GM18517 (cell line): ENCODE measurements around the gene PELI3.

ENCODE experiments used
- ATAC-seq: cut with Tn5 transposase; IDR thresholded peaks from one replicate; pipeline ENCODE4 v1.9.1; 2021; ENCODE audit warnings: mild to moderate bottlenecking, moderate library complexity; ENCODE audit not compliant: unreplicated experiment

Gene PELI3

DNA sequence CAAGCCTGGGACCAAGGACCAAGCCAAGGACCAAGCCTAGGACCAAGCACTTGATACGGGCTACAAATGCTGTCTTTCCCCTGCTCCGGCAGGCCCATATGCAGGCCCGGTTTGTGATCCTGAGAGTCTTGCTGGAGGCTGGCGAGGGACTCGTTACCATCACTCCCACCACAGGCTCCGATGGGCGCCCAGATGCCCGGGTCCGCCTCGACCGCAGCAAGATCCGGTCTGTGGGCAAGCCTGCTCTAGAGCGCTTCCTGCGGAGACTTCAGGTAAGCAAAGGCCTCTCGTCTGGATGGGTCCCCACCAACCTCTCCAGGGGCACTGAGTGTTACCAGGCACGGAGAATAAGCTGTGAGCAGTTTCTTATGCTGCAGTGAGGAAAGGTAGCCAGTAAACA is 30.5 kb downstream of the PELI3 start:
- no peak for ATAC-seq

DNA sequence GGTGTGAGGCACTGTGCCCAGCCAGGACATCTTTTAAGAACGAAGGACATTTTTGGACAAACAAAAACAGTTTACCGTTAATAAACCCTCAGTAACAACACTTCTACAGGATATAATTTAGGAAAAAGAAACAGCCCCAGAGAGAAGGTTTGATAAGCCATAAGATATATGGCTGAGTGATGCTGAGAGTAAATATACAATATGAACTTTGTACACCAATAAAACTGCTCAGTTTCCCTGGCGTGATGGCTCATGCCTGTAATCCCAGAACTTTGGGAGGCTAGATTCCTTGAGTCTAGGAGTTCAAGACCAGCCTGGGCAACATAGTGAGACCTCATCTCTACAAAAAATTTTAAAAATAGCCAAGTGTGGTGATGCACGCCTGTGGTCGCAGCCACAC is 31.8 kb downstream of the PELI3 start:
- no peak for ATAC-seq

DNA sequence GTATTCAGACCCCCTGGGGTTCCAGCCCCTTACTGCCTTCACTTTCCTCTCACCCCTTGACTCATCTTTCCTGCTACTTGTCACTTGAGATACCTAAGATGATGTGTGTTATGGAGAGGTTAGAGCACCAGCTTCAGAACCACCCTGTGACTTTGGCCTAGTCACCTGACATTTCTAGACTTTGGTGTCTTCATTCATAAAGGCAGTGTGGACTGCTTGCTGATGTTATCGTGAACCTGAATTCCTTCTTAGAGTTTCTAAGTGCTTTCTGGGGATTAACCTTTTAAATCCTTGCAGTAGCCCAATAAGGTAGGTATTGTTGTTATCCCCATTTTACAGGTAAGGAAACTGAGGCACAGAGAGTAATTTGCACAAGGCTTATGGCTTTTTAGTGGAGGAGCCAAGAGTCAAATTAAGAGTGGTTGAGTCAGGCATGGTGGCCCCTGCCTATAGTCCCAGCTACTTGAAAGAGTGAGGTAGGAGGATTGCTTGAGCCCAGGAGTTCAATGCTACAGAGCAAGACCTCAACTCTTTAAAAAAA is 38.6 kb downstream of the PELI3 start:
- no peak for ATAC-seq

DNA sequence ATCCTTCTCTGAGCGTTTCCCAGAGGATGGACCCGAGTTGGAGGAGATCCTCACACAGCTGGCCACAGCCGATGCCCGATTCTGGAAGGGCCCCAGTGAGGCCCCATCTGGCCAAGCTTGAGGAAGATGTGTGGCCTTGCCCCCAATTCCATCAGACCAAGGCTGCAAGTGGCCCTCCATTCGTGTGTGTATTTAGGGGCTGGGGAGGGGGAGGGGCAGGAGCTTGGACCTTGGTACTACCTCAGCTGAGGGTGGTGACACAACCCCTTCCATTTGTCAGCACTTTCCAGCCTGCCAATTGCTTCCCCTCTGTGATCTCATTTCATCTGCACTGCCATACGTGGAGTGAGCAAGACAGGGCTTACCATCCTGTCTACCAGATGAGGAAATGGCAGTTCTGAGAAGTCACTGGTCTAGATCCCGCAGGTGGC is 42.4 kb downstream of the PELI3 start:
- ATAC-seq = no peak

DNA sequence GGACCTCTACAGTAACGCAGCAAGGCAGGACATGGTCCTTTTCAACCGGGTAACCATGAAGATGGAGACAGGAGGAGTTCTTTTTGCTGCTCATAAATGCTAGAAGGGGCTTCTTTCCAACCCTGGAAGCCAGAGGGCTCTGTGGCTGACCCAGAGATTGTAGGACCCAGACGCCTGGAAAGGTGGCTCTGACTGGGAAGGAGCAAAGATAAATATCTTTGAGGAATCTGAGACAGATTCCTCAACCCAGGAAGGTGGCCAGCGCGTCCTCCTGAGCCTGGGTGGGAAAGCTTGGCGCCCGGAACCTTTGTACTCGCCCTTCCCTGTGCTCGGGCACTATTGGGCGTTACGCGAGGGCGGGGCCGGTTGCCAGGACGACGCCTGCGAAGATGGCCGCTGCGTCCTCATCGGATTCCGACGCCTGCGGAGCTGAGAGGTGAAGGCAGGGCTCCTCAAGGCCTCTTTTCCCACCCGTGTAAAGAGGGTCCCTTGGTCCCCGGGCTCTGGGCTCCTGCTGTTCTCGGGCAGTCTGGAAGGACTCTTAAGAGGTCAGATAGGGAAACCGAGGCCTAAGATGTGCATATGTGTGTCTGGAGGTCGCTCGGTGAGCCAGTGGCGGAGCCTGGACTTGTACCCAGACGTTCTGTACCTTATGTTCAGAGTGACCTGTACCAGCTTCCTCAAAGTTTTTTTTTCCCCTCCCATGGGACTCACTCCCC is 43.7 kb downstream of the PELI3 start, which contains the start of gene BBS1:
Gene BBS1, plus strand, starts transcription at position 365 of the 719 bp plus-strand sequence. Its CDS starts 25 bp downstream, at position 390.
- peak; percentile 64 for ATAC-seq

DNA sequence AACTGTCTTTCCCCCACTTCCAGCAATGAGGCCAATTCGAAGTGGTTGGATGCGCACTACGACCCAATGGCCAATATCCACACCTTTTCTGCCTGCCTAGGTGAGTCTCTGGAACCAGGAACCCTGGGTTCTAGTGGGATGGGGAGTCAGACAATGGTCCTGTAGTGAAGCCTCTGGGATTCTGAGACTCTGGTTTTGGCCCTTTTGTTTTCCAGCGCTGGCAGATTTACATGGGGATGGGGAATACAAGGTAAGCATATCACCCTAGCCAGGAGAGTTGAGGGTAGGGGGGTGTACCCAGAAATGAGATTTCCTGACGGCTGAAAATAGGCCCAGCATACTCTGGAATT is 44.3 kb downstream of the PELI3 start:
- no peak for ATAC-seq

DNA sequence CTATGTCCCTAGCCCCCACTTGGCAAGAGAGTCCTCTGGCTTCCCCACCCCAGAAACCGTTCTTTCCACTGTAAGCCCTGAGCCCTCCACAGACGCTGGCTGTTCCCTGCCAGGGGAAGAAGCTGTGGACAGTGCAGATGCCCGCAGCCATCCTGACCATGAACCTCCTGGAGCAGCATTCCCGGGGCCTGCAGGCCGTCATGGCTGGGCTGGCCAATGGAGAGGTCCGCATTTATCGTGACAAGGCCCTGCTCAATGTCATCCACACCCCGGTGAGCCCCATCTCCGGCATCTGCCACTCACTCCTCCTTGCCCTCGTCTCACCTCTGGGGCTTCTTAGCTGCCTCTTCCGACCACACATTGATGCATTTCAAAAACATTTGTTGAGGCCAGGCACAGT is 56.9 kb downstream of the PELI3 start:
- ATAC-seq = no peak

DNA sequence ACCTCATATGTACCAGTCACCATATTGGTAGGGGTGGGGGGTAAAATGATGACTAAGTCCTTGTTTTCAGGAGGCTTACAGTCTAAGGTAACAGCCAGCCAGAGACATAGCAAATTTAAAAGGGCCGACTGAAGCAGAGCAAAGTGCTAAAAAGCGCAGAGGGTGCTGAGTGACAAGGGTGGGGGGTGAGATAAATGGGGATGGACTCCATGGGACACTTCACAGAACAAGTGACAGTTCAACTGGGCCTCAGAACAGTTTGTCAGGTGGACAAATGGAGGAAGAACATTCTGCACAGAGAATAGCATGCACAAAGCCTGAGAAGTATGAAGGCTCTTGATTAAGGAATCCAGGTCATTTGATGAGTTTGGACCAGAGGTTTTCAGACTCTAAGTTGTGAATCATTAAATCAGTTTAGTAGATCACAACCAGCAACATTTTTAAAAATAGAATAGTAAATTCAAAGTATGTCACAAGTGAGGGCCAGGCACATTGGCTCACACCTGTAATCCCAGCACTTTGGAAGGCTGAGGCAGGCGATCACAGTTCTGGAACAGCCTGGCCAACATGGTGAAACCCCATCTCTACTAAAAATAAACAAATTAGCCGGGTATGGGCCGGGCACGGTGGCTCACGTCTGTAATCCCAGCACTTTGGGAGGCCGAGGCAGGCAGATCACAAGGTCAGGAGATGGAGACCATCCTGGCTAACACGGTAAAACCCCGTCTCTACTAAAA is 57.8 kb downstream of the PELI3 start:
- no peak for ATAC-seq
